Natural killer cell treated with Interleukin-12 subunit alpha and Interleukin-12 subunit beta and Interleukin-15 and Interleukin-18, amount 100 ng/mL, for 72 hours (primary cell): Measurements from ENCODE around the gene VGLL2. TPM values are rescaled to one million over a fixed set of nuclear protein-coding genes. Genes with fewer than 3 reads are reported as not detected.
A peak's percentile ranks its signal among the peaks of the same experiment; 100 is the strongest.
"Not testable (repeated sequence)": the region's sequence is repeated elsewhere in the genome, so short reads cannot be mapped to it uniquely, and the experiment has no call there.

Source experiments
- ATAC-seq, 2 donors: fragments of 150-1000 bp; cut with Tn5 transposase in 1 of 2; sonication (Bioruptor Pico), chemical (Tn5 transposase) in 1 of 2; 2 replicates each; pipeline ENCODE4 v1.10.0; 2021
- DNase-seq: peaks from one replicate; pipeline ENCODE4 v3.0.0; 2022; ENCODE audit warnings: low spot score
- H3K27ac Mint-ChIP-seq, 2 donors: 1 replicate in 1 of 2; 2 replicates in 1 of 2; pipeline ENCODE4 v1.8.0; 2022; ENCODE audit warnings: mixed read lengths in 2 of 2, mild to moderate bottlenecking in 1 of 2, moderate library complexity in 1 of 2
- H3K27me3 Mint-ChIP-seq, 2 donors: 1 replicate in 1 of 2; 2 replicates in 1 of 2; pipeline ENCODE4 v1.8.0; 2022; ENCODE audit warnings: mixed read lengths in 2 of 2
- H3K36me3 Mint-ChIP-seq: one replicate; pipeline ENCODE4 v1.8.0; 2022; ENCODE audit warnings: mixed read lengths
- H3K4me1 Mint-ChIP-seq, 2 donors: 1 replicate in 1 of 2; 2 replicates in 1 of 2; pipeline ENCODE4 v1.8.0; 2022; ENCODE audit warnings: low read depth in 2 of 2, mixed read lengths in 2 of 2, mild to moderate bottlenecking in 1 of 2
- H3K4me3 Mint-ChIP-seq: one replicate; pipeline ENCODE4 v1.8.0; 2022; ENCODE audit warnings: mixed read lengths
- H3K9me3 Mint-ChIP-seq: 2 replicates; pipeline ENCODE4 v1.8.0; 2022; ENCODE audit warnings: mixed read lengths
- total RNA-seq, 2 donors: library from RNA; stranded (reverse); gene quantifications; one replicate each; pipeline ENCODE4 v1.2.3, GENCODE V29; 2022

VGLL2 gene
- not detected for total RNA-seq

GRCh38 chr6:117265410-117266256 lies at the start of gene VGLL2:
VGLL2 (plus strand) TSS chr6:117265558; CDS start chr6:117265764, 206 bp downstream.
- peaks cover 5 to 6% of the 10 kb centered on the region in 2 donors for H3K4me1 Mint-ChIP-seq
- H3K4me3 Mint-ChIP-seq, result peak within 1 kb of the TSS; percentile 60
- H3K36me3 Mint-ChIP-seq, result peaks cover 5% of the 10 kb centered on the region
- peaks cover 56 to 78% of the 10 kb centered on the region in 2 donors for H3K27me3 Mint-ChIP-seq
- DNase-seq (no peak), ATAC-seq (peak in 1 of 2 donors; percentile 35)
- no peak within 1 kb of the TSS for H3K27ac Mint-ChIP-seq
- no peaks in the 10 kb centered on the region for H3K9me3 Mint-ChIP-seq

DNA sequence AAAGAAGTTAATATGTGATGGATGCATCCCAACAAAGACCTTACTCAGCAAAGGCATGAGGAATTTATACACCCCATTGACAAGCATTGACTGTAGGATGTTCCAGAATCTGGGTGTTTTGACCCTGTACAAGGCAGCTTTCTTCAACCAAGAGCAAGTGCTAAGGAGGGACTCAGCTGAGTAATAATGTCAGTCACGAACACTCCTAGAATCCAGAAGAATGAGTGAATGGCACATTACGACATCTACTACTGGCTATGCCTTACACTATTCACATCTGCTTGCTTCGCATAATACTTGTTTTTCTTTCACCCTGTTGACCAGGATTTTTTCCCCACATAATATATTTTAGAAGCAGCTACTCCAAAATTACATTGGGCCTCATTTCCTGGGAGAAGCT lies 42.5 kb upstream of the VGLL2 start:
- H3K36me3 Mint-ChIP-seq, result no peaks in the 10 kb centered on the region
- H3K4me3 Mint-ChIP-seq, result no peak overlapping the region
- DNase-seq (no peak), ATAC-seq (no peak)
- H3K4me1 Mint-ChIP-seq, result no peaks in the 10 kb centered on the region
- H3K9me3 Mint-ChIP-seq, result peaks cover 11% of the 10 kb centered on the region
- H3K27me3 Mint-ChIP-seq, result no peaks in the 10 kb centered on the region
- no peak overlapping the region for H3K27ac Mint-ChIP-seq

- Mint-ChIP-seq H3K27me3 (no peaks in the 10 kb centered on the region), H3K4me3 (no peak overlapping the region), H3K4me1 (no peaks in the 10 kb centered on the region), H3K27ac (no peak overlapping the region), H3K36me3 (no peaks in the 10 kb centered on the region), H3K9me3 (peaks cover 21% of the 10 kb centered on the region)
- DNase-seq (no peak), ATAC-seq (no peak)
These were observed 38.6 kb upstream of the VGLL2 start for GRCh38 chr6:117226778-117227177.

GRCh38 chr6:117227245-117227962 lies 38.0 kb upstream of the VGLL2 start:
- peaks cover 21% of the 10 kb centered on the region for H3K9me3 Mint-ChIP-seq
- no peak overlapping the region for H3K27ac Mint-ChIP-seq
- H3K4me3 Mint-ChIP-seq, result no peak overlapping the region
- DNase-seq (no peak), ATAC-seq (no peak)
- H3K27me3 Mint-ChIP-seq, result no peaks in the 10 kb centered on the region
- H3K4me1 Mint-ChIP-seq, result no peaks in the 10 kb centered on the region
- H3K36me3 Mint-ChIP-seq, result no peaks in the 10 kb centered on the region

DNA sequence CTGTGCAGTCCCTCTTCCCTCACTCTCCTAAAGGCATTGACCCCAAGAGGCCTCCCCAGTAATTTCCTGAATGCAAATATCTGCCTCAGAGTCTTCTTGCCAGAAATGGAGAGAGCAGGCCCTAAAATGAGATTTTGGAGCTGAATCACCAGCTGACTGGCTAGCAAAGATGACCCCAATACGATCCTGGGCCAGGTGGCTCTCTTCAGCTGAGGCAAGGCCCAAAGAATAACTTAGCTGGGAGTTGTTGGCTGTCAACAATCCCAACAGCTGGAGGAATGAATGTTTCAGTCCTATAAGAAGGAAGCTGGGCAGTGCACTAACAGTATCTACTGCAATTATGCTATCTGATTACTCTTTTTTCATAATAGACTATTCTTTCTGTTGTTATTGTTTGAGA lies 37.2 kb upstream of the VGLL2 start:
- Mint-ChIP-seq H3K36me3 (no peaks in the 10 kb centered on the region), H3K9me3 (peaks cover 19% of the 10 kb centered on the region), H3K4me3 (no peak overlapping the region), H3K27ac (no peak overlapping the region), H3K4me1 (no peaks in the 10 kb centered on the region), H3K27me3 (no peaks in the 10 kb centered on the region)
- DNase-seq (no peak), ATAC-seq (no peak)

DNA sequence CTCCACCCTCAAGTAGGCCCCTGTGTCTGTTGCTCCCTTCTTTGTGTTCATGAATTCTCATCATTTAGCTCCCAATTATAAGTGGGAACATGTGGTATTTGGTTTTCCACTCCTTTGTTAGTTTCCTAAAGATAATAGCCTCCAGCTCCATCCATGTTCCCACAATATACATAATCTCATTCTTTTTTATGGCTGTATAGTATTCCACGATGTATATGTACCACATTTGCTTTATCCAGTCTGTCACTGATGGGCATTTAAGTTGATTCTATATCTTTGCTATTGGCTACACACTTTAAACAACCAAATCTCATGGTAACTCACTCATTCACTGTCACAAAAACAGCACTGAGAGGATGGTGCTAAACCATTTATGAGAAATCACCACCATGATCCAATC lies 35.5 kb upstream of the VGLL2 start:
- DNase-seq (no peak), ATAC-seq (no peak)
- Mint-ChIP-seq H3K27ac (no peak overlapping the region), H3K9me3 (peaks cover 18% of the 10 kb centered on the region), H3K4me1 (no peaks in the 10 kb centered on the region), H3K36me3 (no peaks in the 10 kb centered on the region), H3K4me3 (no peak overlapping the region), H3K27me3 (no peaks in the 10 kb centered on the region)

- H3K27ac Mint-ChIP-seq, result no peak overlapping the region
- no peak for DNase-seq
- H3K4me3 Mint-ChIP-seq, result no peak overlapping the region
- H3K4me1 Mint-ChIP-seq, result no peaks in the 10 kb centered on the region
- ATAC-seq, result no peak
- H3K36me3 Mint-ChIP-seq, result no peaks in the 10 kb centered on the region
- H3K27me3 Mint-ChIP-seq, result no peaks in the 10 kb centered on the region
- H3K9me3 Mint-ChIP-seq, result peaks cover 13% of the 10 kb centered on the region
These were observed 33.9 kb upstream of the VGLL2 start for GRCh38 chr6:117231466-117231865.

GRCh38 chr6:117232196-117232595 lies 33.2 kb upstream of the VGLL2 start:
- H3K4me3 Mint-ChIP-seq, result no peak overlapping the region

GRCh38 chr6:117233145-117233544 lies 32.2 kb upstream of the VGLL2 start:
- no peak overlapping the region for H3K27ac Mint-ChIP-seq
- peaks cover 9% of the 10 kb centered on the region for H3K9me3 Mint-ChIP-seq
- H3K36me3 Mint-ChIP-seq, result no peaks in the 10 kb centered on the region
- H3K27me3 Mint-ChIP-seq, result no peaks in the 10 kb centered on the region
- no peaks in the 10 kb centered on the region for H3K4me1 Mint-ChIP-seq
- DNase-seq (no peak), ATAC-seq (no peak)
- no peak overlapping the region for H3K4me3 Mint-ChIP-seq

More at GRCh38 chr6:117232196-117232595, 33.2 kb upstream of the VGLL2 start:
- Mint-ChIP-seq H3K36me3 (no peaks in the 10 kb centered on the region), H3K9me3 (peaks cover 15% of the 10 kb centered on the region), H3K4me1 (no peaks in the 10 kb centered on the region), H3K27me3 (no peaks in the 10 kb centered on the region), H3K27ac (no peak overlapping the region)
- DNase-seq (no peak), ATAC-seq (no peak)

DNA sequence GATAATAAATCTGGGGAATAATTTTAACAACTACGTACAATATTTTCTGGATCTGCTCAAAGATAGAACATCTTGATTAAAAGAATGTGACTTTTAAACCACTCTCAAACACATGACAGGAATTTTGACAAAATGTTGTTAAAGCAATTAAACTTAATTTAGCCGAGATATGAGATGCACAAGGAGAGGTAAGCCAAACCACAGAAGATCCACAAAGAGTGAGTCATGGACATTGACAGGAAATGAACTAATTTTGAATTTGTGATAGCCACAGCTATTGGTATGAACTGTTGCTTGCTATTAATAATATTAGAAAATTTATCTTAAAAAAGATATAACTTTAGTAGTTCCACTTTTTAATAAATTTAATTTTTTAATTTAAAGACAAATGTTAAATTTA lies 27.8 kb upstream of the VGLL2 start:
- Mint-ChIP-seq H3K4me1 (no peaks in the 10 kb centered on the region), H3K36me3 (no peaks in the 10 kb centered on the region), H3K9me3 (peaks cover 3% of the 10 kb centered on the region), H3K4me3 (no peak overlapping the region), H3K27ac (no peak overlapping the region), H3K27me3 (peaks cover 0 to 2% of the 10 kb centered on the region in 2 donors)
- DNase-seq (no peak), ATAC-seq (no peak)

GRCh38 chr6:117244571-117244970 lies 20.8 kb upstream of the VGLL2 start:
- H3K4me3 Mint-ChIP-seq, H3K36me3 Mint-ChIP-seq, H3K27me3 Mint-ChIP-seq, ATAC-seq, H3K9me3 Mint-ChIP-seq, DNase-seq, H3K4me1 Mint-ChIP-seq, H3K27ac Mint-ChIP-seq: not testable (repeated sequence)

- H3K9me3 Mint-ChIP-seq, result not testable (repeated sequence)
These were observed 20.4 kb upstream of the VGLL2 start for GRCh38 chr6:117244979-117245378.

DNA sequence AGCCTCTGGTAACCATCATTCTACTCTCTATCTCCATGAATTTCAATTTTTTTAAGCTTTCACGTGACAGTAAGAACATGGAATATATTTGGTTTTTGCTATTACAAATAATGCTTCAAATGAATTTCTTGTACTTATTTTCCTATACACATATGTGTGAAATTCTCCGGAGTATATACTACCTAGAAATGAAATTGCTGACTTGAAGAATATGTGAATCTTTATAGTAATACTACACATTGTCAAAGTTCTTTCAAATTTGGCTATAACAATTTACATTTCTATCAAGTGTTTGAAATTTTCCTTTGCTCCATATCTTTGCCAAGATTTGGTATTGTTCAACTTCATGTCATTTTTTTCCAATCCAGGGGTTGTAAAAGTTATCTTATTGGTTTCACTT lies 11.6 kb upstream of the VGLL2 start:
- Mint-ChIP-seq H3K4me1 (no peaks in the 10 kb centered on the region), H3K36me3 (no peaks in the 10 kb centered on the region), H3K27me3 (no peaks in the 10 kb centered on the region), H3K9me3 (peaks cover 2% of the 10 kb centered on the region), H3K27ac (no peak overlapping the region), H3K4me3 (no peak overlapping the region)
- ATAC-seq (no peak), DNase-seq (no peak)

More at GRCh38 chr6:117244979-117245378, 20.4 kb upstream of the VGLL2 start:
- not testable (repeated sequence) for DNase-seq, H3K36me3 Mint-ChIP-seq, H3K27ac Mint-ChIP-seq, H3K4me1 Mint-ChIP-seq, H3K4me3 Mint-ChIP-seq, ATAC-seq, H3K27me3 Mint-ChIP-seq

GRCh38 chr6:117262799-117263198 lies 2.6 kb upstream of the VGLL2 start:
- Mint-ChIP-seq H3K4me3 (no peak overlapping the region), H3K36me3 (peaks cover 5% of the 10 kb centered on the region), H3K27ac (no peak overlapping the region), H3K27me3 (peaks cover 39 to 63% of the 10 kb centered on the region in 2 donors), H3K4me1 (peaks cover 5 to 6% of the 10 kb centered on the region in 2 donors), H3K9me3 (no peaks in the 10 kb centered on the region)
- ATAC-seq, result no peak
- DNase-seq, result no peak
